Tibial nerve (tissue), 4 donors: ENCODE data around the gene SLC26A9. TPM values are rescaled to one million over a fixed set of nuclear protein-coding genes. Genes with fewer than 3 reads are reported as not detected.

Source experiments
- DNase-seq, 2 donors: peaks; one replicate each; pipeline ENCODE4 v3.0.0-alpha.2; 2019; ENCODE audit warnings: low spot score in 2 of 2
- H3K27ac ChIP-seq, 4 donors: fragments of 200-600 bp; sonication (generic) in 3 of 4; one replicate each; pipeline ENCODE4 v1.5.1; 2017 to 2019; ENCODE audit warnings: mild to moderate bottlenecking in 1 of 4
- H3K27me3 ChIP-seq, 2 donors: fragments of 200-600 bp; sonication (generic) in 1 of 2; one replicate each; pipeline versions ENCODE4 v1.5.1 to v1.6.0; 2017 to 2019
- H3K36me3 ChIP-seq, 3 donors: fragments of 200-600 bp; sonication (generic); one replicate each; pipeline ENCODE4 v1.5.1; 2018 to 2019
- H3K4me1 ChIP-seq, 4 donors: fragments of 200-600 bp; sonication (generic) in 3 of 4; one replicate each; pipeline ENCODE4 v1.5.1; 2017 to 2019
- H3K4me3 ChIP-seq, 4 donors: fragments of 200-600 bp; sonication (generic) in 3 of 4; one replicate each; pipeline ENCODE4 v1.5.1; 2017 to 2019; ENCODE audit warnings: mild to moderate bottlenecking in 1 of 4, moderate library complexity in 1 of 4
- H3K9me3 ChIP-seq, 4 donors: fragments of 200-600 bp; sonication (generic) in 3 of 4; one replicate each; pipeline ENCODE4 v1.5.1; 2017 to 2019
- EP300 ChIP-seq, 2 donors: sonication (generic); formaldehyde crosslinking; IDR thresholded peaks; one replicate each; pipeline ENCODE4 v1.6.1; 2017; ENCODE audit warnings: antibody characterized with exemption in 2 of 2, mild to moderate bottlenecking in 1 of 2
- POLR2A ChIP-seq, 2 donors: fragments of 450-650 bp; IDR thresholded peaks; one replicate each; pipeline ENCODE4 v1.6.1; 2017; ENCODE audit warnings: antibody characterized with exemption in 2 of 2, mild to moderate bottlenecking in 2 of 2, moderate library complexity in 2 of 2
- WGBS, 2 donors: methylation state at CpG; one replicate each; pipeline ENCODE4 v1.1.5; 2018; 5-methylcytosine and 5-hydroxymethylcytosine counted together
- total RNA-seq, 4 donors: library from RNA; depleted of rRNA; stranded (reverse); fragments of >200 nt; gene quantifications; one replicate each; pipeline ENCODE4 v1.1.0, GENCODE V29; 2016
- TF ChIP-seq, protein P1 (sequence below), 5 experiments: fragments of 200-600 bp in 3 of 5; fragments of 450-650 bp in 2 of 5; sonication (generic) in 3 of 5; IDR thresholded peaks; one replicate each; pipeline ENCODE4 v1.5.1; 2016 to 2019; ENCODE audit warnings: antibody characterized with exemption in 5 of 5, mild to moderate bottlenecking in 3 of 5, moderate library complexity in 2 of 5

SLC26A9 gene, protein sequence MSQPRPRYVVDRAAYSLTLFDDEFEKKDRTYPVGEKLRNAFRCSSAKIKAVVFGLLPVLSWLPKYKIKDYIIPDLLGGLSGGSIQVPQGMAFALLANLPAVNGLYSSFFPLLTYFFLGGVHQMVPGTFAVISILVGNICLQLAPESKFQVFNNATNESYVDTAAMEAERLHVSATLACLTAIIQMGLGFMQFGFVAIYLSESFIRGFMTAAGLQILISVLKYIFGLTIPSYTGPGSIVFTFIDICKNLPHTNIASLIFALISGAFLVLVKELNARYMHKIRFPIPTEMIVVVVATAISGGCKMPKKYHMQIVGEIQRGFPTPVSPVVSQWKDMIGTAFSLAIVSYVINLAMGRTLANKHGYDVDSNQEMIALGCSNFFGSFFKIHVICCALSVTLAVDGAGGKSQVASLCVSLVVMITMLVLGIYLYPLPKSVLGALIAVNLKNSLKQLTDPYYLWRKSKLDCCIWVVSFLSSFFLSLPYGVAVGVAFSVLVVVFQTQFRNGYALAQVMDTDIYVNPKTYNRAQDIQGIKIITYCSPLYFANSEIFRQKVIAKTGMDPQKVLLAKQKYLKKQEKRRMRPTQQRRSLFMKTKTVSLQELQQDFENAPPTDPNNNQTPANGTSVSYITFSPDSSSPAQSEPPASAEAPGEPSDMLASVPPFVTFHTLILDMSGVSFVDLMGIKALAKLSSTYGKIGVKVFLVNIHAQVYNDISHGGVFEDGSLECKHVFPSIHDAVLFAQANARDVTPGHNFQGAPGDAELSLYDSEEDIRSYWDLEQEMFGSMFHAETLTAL
- total RNA-seq: not detected

- TF ChIP-seq POLR2A (IDR thresholded peaks at IDR 0.05): no peak
- TF ChIP-seq EP300 (IDR thresholded peaks at IDR 0.05): no peak
- TF ChIP-seq, protein P1, sequence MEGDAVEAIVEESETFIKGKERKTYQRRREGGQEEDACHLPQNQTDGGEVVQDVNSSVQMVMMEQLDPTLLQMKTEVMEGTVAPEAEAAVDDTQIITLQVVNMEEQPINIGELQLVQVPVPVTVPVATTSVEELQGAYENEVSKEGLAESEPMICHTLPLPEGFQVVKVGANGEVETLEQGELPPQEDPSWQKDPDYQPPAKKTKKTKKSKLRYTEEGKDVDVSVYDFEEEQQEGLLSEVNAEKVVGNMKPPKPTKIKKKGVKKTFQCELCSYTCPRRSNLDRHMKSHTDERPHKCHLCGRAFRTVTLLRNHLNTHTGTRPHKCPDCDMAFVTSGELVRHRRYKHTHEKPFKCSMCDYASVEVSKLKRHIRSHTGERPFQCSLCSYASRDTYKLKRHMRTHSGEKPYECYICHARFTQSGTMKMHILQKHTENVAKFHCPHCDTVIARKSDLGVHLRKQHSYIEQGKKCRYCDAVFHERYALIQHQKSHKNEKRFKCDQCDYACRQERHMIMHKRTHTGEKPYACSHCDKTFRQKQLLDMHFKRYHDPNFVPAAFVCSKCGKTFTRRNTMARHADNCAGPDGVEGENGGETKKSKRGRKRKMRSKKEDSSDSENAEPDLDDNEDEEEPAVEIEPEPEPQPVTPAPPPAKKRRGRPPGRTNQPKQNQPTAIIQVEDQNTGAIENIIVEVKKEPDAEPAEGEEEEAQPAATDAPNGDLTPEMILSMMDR (IDR thresholded peaks at IDR 0.05): no peak
- no peak within 1 kb of the TSS for H3K4me3 ChIP-seq
- no peak within 1 kb of the TSS for H3K27ac ChIP-seq
- H3K27me3 ChIP-seq: peaks cover 0 to 34% of the 10 kb centered on the region in 2 donors
- H3K9me3 ChIP-seq: no peaks in the 10 kb centered on the region
- no peaks in the 10 kb centered on the region for H3K4me1 ChIP-seq
- H3K36me3 ChIP-seq: no peaks in the 10 kb centered on the region
- no peak for DNase-seq
- 62 to 73% methylated on average over 6 to 7 of the region's 7 CpGs for WGBS, 2 donors
These were observed at the start of gene SLC26A9 for GRCh38 chr1:205943245-205943644. TSS of gene SLC26A9 (minus strand) at chr1:205943456. CDS start at chr1:205935820, 7,636 bp downstream.

GRCh38 chr1:205992218-205992882 is 49.1 kb upstream of the SLC26A9 start:
- TF ChIP-seq POLR2A (IDR thresholded peaks at IDR 0.05) (no peak), EP300 (IDR thresholded peaks at IDR 0.05) (no peak)
- TF ChIP-seq, protein P1 (IDR thresholded peaks at IDR 0.05): no peak
- peaks cover 0 to 7% (median 3%) of the 10 kb centered on the region in 4 donors for H3K4me1 ChIP-seq
- no peak overlapping the region for H3K4me3 ChIP-seq
- no peak overlapping the region for H3K27ac ChIP-seq
- no peak for DNase-seq
- WGBS, 2 donors: 92 to 97% methylated on average over 10 to 14 of the region's 14 CpGs
- peaks cover 0 to 7% (median 0%) of the 10 kb centered on the region in 3 donors for H3K36me3 ChIP-seq
- no peaks in the 10 kb centered on the region for H3K27me3 ChIP-seq
- H3K9me3 ChIP-seq: no peaks in the 10 kb centered on the region

GRCh38 chr1:205991237-205991636 is 48.0 kb upstream of the SLC26A9 start:
- no peak for TF ChIP-seq EP300 (IDR thresholded peaks at IDR 0.05)
- TF ChIP-seq, protein P1 (IDR thresholded peaks at IDR 0.05): no peak
- no peak for TF ChIP-seq POLR2A (IDR thresholded peaks at IDR 0.05)
- WGBS, 2 donors: 91 to 92% methylated on average over 4 of the region's 4 CpGs
- Histone ChIP-seq H3K27me3 (no peaks in the 10 kb centered on the region), H3K4me1 (peaks cover 0 to 7% (median 3%) of the 10 kb centered on the region in 4 donors), H3K36me3 (peaks cover 0 to 7% (median 0%) of the 10 kb centered on the region in 3 donors), H3K27ac (no peak overlapping the region), H3K9me3 (no peaks in the 10 kb centered on the region), H3K4me3 (no peak overlapping the region)
- DNase-seq: no peak

- no peak overlapping the region for H3K4me3 ChIP-seq
- no peaks in the 10 kb centered on the region for H3K27me3 ChIP-seq
- H3K4me1 ChIP-seq: peaks cover 0 to 9% (median 3%) of the 10 kb centered on the region in 4 donors
- no peak for TF ChIP-seq POLR2A (IDR thresholded peaks at IDR 0.05)
- no peaks in the 10 kb centered on the region for H3K9me3 ChIP-seq
- H3K36me3 ChIP-seq: peaks cover 0 to 7% (median 0%) of the 10 kb centered on the region in 3 donors
- 89 to 93% methylated on average over 2 of the region's 2 CpGs for WGBS, 2 donors
- DNase-seq: no peak
- H3K27ac ChIP-seq: no peak overlapping the region
These were observed 47.0 kb upstream of the SLC26A9 start for GRCh38 chr1:205990226-205990625.

DNA sequence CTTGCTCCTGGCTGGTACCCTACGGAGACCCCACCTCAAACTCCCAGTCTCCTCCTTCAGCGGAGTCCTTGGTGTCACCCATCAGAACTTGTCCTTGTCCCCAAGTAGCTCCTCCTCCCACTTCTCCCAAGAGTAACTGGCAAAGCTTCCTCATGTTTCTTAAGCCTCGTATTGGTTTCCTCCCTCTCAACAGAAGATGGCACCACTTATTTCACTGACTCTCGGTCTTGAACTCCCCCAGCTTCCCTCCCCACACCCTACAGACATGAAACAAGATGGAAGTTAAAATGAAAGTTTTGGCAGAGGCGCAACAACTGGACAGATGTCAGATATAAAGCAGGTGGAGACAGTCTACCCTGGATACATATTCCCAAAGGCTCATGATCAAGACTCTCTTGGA is 46.5 kb upstream of the SLC26A9 start:
- no peak overlapping the region for H3K27ac ChIP-seq
- H3K9me3 ChIP-seq: no peaks in the 10 kb centered on the region
- DNase-seq: no peak
- no peak overlapping the region for H3K4me3 ChIP-seq
- no peaks in the 10 kb centered on the region for H3K27me3 ChIP-seq
- WGBS, 2 donors: 90 to 91% methylated on average over 5 of the region's 5 CpGs
- no peak for TF ChIP-seq EP300 (IDR thresholded peaks at IDR 0.05)
- no peak for TF ChIP-seq POLR2A (IDR thresholded peaks at IDR 0.05)
- TF ChIP-seq, protein P1 (IDR thresholded peaks at IDR 0.05): no peak
- H3K4me1 ChIP-seq: peaks cover 0 to 13% (median 1%) of the 10 kb centered on the region in 4 donors
- H3K36me3 ChIP-seq: peaks cover 0 to 7% (median 0%) of the 10 kb centered on the region in 3 donors
